Coronary artery (tissue), 2 donors: Measurements from ENCODE around the gene HACD2.
A peak's percentile ranks its signal among the peaks of the same experiment; 100 is the strongest.

Source experiments
- DNase-seq: peaks from one replicate; pipeline ENCODE4 v3.0.0-alpha.2; 2017; ENCODE audit warnings: low spot score
- H3K27ac ChIP-seq, 2 donors: fragments of 200-600 bp; sonication (generic); one replicate each; pipeline ENCODE4 v1.5.1; 2016 to 2019
- H3K4me3 ChIP-seq: fragments of 200-600 bp; sonication (generic); 2 replicates; pipeline ENCODE4 v1.5.1; 2016; ENCODE audit warnings: mild to moderate bottlenecking, moderate library complexity
- TF ChIP-seq, protein P1 (sequence below): fragments of 200-600 bp; sonication (generic); IDR thresholded peaks from one replicate; pipeline ENCODE4 v1.5.1; 2019; ENCODE audit warnings: antibody characterized with exemption

HACD2 gene

DNA sequence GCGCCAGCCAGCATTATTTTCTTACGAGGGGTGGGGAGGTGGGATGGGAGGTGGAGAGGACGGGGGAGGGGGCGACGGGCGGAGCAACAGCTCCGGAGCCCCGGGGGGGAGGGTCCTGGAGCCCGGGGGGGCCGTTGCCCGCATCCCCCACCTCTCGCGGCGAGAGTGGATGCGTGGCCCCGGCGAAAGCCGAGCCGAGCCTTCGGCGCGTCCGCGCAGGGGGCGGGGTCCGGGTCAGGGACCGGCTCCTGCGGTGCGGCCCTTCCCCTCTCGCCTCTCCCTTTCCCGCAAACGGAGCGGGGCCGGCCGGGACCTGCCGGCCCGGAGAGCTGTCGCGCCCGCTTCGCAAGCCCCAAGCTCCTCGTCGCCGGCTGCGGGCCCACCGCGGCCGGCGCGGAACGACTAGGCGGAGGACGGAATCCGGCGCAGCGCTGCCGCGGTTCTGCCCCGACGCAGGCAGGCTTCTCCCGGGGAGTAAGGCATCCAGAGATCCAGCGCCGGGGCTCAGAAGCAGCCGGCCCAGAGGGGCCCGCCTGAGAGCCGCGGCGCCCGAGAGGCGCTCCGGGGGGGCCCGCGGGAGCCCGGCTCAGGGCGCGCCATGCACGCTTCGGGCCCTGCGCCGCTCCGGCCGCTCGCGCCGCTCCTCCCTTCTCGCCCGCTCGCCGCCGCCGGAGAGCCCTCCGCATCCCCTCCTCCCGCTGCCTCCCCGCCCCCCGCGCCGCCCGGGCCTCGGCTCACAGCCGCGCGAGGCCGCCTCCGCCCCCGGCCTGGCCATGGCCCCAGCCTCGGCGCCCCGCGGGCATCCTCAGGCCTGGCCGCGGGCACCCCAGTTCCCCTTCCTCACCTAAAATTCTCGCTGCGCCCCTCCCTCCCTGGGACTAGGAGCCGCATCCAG, 135.5 kb downstream of the HACD2 start:
- Histone ChIP-seq H3K27ac (peak overlapping the region; percentile 88 to 93), H3K4me3 (peak overlapping the region; percentile 78)
- DNase-seq = no peak
- TF ChIP-seq, protein P1, sequence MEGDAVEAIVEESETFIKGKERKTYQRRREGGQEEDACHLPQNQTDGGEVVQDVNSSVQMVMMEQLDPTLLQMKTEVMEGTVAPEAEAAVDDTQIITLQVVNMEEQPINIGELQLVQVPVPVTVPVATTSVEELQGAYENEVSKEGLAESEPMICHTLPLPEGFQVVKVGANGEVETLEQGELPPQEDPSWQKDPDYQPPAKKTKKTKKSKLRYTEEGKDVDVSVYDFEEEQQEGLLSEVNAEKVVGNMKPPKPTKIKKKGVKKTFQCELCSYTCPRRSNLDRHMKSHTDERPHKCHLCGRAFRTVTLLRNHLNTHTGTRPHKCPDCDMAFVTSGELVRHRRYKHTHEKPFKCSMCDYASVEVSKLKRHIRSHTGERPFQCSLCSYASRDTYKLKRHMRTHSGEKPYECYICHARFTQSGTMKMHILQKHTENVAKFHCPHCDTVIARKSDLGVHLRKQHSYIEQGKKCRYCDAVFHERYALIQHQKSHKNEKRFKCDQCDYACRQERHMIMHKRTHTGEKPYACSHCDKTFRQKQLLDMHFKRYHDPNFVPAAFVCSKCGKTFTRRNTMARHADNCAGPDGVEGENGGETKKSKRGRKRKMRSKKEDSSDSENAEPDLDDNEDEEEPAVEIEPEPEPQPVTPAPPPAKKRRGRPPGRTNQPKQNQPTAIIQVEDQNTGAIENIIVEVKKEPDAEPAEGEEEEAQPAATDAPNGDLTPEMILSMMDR = no peak

DNA sequence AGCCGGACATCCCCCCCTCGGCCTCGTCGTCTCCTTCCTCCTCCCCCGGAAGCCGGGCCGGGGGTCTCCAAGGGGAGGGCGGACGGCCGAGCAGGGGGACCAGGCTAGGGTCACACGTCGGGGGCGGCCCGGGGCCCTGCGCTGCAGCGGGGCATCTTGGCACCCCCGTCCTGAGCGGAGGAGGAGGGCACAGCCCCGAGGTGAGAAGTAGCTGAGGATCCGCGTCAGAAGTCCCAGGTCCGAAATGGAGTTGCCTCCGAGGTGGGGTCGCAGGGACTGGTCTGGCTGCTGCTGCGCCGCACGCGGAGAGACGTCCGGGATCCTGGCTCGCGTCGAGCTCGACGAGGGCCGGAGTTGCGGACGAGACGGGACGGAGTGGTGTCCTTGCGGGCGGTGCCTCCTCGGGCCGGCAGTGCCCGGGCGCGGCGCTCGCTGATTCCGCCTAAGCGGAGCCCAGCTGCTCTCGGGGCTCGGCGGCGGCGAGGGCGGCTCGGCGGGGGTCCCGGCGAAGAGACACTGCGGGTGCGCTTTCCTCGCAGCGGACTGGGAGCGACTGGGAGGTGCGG, 136.2 kb downstream of the HACD2 start, which contains the start of gene ADCY5:
ADCY5 (minus strand) TSS at position 555 of the 566 bp plus-strand sequence; CDS start at position 10, 545 bp downstream.
- peak within 1 kb of the TSS; percentile 88 to 93 for H3K27ac ChIP-seq
- H3K4me3 ChIP-seq = peak within 1 kb of the TSS; percentile 78
- no peak for DNase-seq
- TF ChIP-seq, protein P1 = no peak

DNA sequence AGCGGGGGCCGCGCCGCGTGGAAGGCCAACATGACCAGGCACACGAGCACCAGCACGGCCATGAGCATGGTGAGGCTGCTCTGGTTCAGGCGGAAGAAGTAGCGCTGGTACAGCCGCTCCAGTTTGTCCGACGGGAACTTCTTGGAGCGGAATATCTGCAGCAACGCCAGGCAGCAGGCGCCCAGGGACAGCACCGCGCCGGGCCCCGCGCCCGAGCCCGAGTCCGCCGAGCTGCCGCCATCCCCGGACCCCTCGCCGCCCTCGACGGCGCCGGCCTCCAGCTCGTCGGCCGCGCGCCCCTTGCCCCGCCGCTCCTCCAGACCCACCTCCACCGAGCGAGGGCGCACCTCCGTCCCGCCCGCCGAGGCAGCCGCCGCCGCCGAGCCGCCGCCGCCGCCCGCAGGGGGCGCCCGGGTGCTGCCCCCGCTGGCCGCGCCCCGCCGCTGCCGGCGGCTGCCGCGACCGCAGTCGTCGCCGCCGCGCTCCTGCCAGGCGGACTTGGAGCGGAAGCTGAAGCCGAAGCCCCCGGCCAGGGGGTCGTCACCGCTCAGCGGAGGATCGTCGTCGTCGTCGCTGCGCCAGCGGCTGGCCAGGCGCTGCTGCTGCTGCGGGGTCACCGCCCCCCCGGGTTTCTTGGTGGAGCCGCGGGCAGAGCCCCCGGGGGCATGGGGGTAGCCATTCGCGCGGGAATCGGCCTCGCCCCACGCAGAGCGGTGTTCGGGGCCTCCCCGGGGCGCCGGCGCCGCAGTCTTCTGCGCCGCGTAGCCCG, 136.9 kb downstream of the HACD2 start:
- peak overlapping the region; percentile 88 to 93 for H3K27ac ChIP-seq
- H3K4me3 ChIP-seq = peak overlapping the region; percentile 78
- TF ChIP-seq, protein P1 = no peak
- DNase-seq = no peak

DNA sequence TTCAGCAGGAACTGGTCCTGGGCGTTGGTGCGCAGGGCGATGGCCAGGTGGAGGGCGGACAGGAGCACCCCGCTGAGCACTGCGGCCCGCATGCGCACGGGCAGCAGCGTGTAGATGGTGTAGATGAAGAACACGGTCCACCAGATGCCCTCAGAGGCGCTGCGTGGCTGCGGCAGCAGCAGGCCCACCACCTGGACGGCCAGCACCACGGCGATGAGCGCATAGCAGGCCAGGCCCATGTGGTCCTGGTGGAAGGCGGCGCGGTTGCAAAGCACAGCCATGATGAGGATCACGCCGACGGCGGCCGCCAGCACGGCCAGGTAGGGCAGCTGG, 137.5 kb downstream of the HACD2 start:
- TF ChIP-seq, protein P1 = no peak
- H3K27ac ChIP-seq = peak overlapping the region; percentile 88 to 93

DNA sequence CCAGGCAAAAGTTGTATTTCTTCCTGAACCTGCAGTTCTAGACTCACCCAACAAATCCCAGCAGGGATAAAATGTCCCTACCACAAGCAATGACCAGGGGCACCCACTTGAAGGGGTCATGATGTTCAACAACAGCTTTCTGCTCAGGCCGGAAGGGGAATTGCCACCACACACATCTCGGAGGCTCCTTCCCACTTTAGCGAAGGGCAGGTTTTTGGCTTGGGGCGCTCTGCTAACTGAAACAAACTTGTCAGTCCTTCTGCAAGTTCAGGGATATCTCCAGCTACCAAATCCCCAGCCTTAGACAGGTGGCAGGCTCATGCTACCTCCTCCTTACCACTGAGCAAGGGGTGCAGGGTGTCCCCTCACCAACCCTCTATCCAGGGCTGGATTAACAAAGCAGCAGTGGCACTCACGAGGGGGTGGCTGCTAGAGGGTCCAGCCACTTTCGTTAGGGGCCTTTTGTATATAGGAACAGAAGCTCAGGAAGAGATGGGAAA, 138.2 kb downstream of the HACD2 start:
- TF ChIP-seq, protein P1 = no peak
- Histone ChIP-seq H3K4me3 (peak overlapping the region; percentile 78), H3K27ac (peak overlapping the region; percentile 88 to 93)
- DNase-seq = no peak

More for the DNA sequence above, 137.5 kb downstream of the HACD2 start:
- no peak for DNase-seq
- H3K4me3 ChIP-seq = peak overlapping the region; percentile 78

DNA sequence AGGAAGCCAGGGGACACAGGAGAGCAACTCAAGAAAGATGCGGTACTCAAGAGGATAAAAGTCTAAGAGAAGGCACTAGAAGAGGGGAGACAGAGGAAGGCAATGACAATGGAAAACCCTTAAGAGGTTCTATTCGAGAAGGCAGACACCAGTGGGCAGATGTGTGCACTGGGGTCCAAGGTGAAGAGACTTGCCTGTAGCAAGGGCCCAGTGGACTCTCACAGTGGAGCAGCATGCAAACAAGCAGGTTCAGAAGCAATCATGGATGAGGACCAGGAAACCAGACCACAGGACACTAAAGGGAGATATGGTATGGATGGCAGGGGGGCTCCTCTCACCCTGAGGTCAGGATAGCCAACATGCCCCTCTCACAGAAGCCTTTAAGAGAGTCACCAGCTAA, 138.6 kb downstream of the HACD2 start:
- Histone ChIP-seq H3K27ac (peak overlapping the region; percentile 88 to 93), H3K4me3 (peak overlapping the region; percentile 78)
- TF ChIP-seq, protein P1 = no peak
- no peak for DNase-seq
